ENCODE results near the gene CBY2.

CBY2 gene

GRCh38 chr13:45682494-45683008, 19.6 kb upstream of the CBY2 start:
- no peak for DNase-seq (ENCODE audit: extremely low spot score)
- ChIA-PET CTCF (interaction anchor here (1.3 kb wide), 1 partner anchor 9 kb away, joined by 4 read pairs; no protein-coding TSS in a partner anchor), POLR2A (no interaction called here)
- peak; percentile 63 for TF ChIP-seq PKNOX1 (IDR thresholded peaks at IDR 0.05)
- TF ChIP-seq ARNT (IDR thresholded peaks at IDR 0.05): no peak

- POLR2A ChIA-PET: no interaction called here
- DNase-seq (ENCODE audit: extremely low spot score): peak; percentile 28
- CTCF ChIA-PET: interaction anchor here (0.8 to 1.4 kb wide), 5 partner anchors 13 to 172 kb away, joined by 3 read pairs; partner anchors contain the start of gene CBY2
- TF ChIP-seq ZNF384 (IDR thresholded peaks at IDR 0.05) (no peak), ELF4 (IDR thresholded peaks at IDR 0.05) (no peak), LEF1 (IDR thresholded peaks at IDR 0.05; ENCODE audit: borderline replicate concordance) (no peak), ARNT (IDR thresholded peaks at IDR 0.05) (no peak), PKNOX1 (IDR thresholded peaks at IDR 0.05) (no peak), SUZ12 (IDR thresholded peaks at IDR 0.05) (no peak), NFRKB (IDR thresholded peaks at IDR 0.05) (no peak), HDGF (IDR thresholded peaks at IDR 0.05; ENCODE audit: borderline replicate concordance) (no peak), SP1 (IDR thresholded peaks at IDR 0.05) (no peak)
These were observed 18.4 kb upstream of the CBY2 start for GRCh38 chr13:45683701-45684100.

- TF ChIP-seq SP1 (IDR thresholded peaks at IDR 0.05) (no peak), LEF1 (IDR thresholded peaks at IDR 0.05; ENCODE audit: borderline replicate concordance) (no peak), FOXK2 (IDR thresholded peaks at IDR 0.05) (no peak), FOXA1 (IDR thresholded peaks at IDR 0.05) (no peak), CTBP1 (IDR thresholded peaks at IDR 0.05; ENCODE audit: borderline replicate concordance) (no peak), SUZ12 (IDR thresholded peaks at IDR 0.05) (no peak), ELF4 (IDR thresholded peaks at IDR 0.05) (no peak), ZNF384 (IDR thresholded peaks at IDR 0.05) (no peak), L3MBTL2 (conservative IDR thresholded peaks at IDR 0.05) (no peak), NFRKB (IDR thresholded peaks at IDR 0.05) (no peak)
- CTCF ChIA-PET: no interaction called here
- POLR2A ChIA-PET: no interaction called here
- no peak for DNase-seq (ENCODE audit: extremely low spot score)
These were observed 13.5 kb upstream of the CBY2 start for GRCh38 chr13:45688577-45688976.

- CTCF ChIA-PET: no interaction called here
- DNase-seq (ENCODE audit: extremely low spot score): no peak
- POLR2A ChIA-PET: no interaction called here
- TF ChIP-seq SP1 (IDR thresholded peaks at IDR 0.05): no peak
- TF ChIP-seq LEF1 (IDR thresholded peaks at IDR 0.05; ENCODE audit: borderline replicate concordance): no peak
- no peak for TF ChIP-seq CTBP1 (IDR thresholded peaks at IDR 0.05; ENCODE audit: borderline replicate concordance)
- no peak for TF ChIP-seq NFRKB (IDR thresholded peaks at IDR 0.05)
- no peak for TF ChIP-seq L3MBTL2 (conservative IDR thresholded peaks at IDR 0.05)
- TF ChIP-seq FOXM1 (IDR thresholded peaks at IDR 0.05; ENCODE audit: borderline replicate concordance): no peak
- no peak for TF ChIP-seq HDGF (IDR thresholded peaks at IDR 0.05; ENCODE audit: borderline replicate concordance)
- TF ChIP-seq FOXA1 (IDR thresholded peaks at IDR 0.05): no peak
These were observed 11.5 kb upstream of the CBY2 start for GRCh38 chr13:45690636-45691035.

- TF ChIP-seq PKNOX1 (IDR thresholded peaks at IDR 0.05) (no peak), CTBP1 (IDR thresholded peaks at IDR 0.05; ENCODE audit: borderline replicate concordance) (no peak), LEF1 (IDR thresholded peaks at IDR 0.05; ENCODE audit: borderline replicate concordance) (no peak), ZNF384 (IDR thresholded peaks at IDR 0.05) (no peak), L3MBTL2 (conservative IDR thresholded peaks at IDR 0.05) (no peak), ELF4 (IDR thresholded peaks at IDR 0.05) (no peak), NFRKB (IDR thresholded peaks at IDR 0.05) (no peak), BHLHE40 (IDR thresholded peaks at IDR 0.05; ENCODE audit: borderline replicate concordance) (no peak), SUZ12 (IDR thresholded peaks at IDR 0.05) (no peak), HDGF (IDR thresholded peaks at IDR 0.05; ENCODE audit: borderline replicate concordance) (no peak), FOXA1 (IDR thresholded peaks at IDR 0.05) (no peak), FOXK2 (IDR thresholded peaks at IDR 0.05) (no peak), TARDBP (IDR thresholded peaks at IDR 0.05) (no peak), FOXM1 (IDR thresholded peaks at IDR 0.05; ENCODE audit: borderline replicate concordance) (no peak), ARNT (IDR thresholded peaks at IDR 0.05) (no peak), SP1 (IDR thresholded peaks at IDR 0.05) (no peak)
- no peak for DNase-seq (ENCODE audit: extremely low spot score)
- ChIA-PET POLR2A (no interaction called here), CTCF (interaction anchor here (0.6 to 0.9 kb wide), 2 partner anchors 8 to 444 kb away, joined by 4 to 5 read pairs; no protein-coding TSS in a partner anchor)
These were observed 10.9 kb upstream of the CBY2 start for GRCh38 chr13:45691251-45691650.

GRCh38 chr13:45691667-45692066, 10.5 kb upstream of the CBY2 start:
- ChIA-PET POLR2A (no interaction called here), CTCF (interaction anchor here (0.6 to 0.9 kb wide), 2 partner anchors 9 to 443 kb away, joined by 4 to 5 read pairs; no protein-coding TSS in a partner anchor)
- DNase-seq (ENCODE audit: extremely low spot score): no peak

GRCh38 chr13:45695198-45695730, 6.9 kb upstream of the CBY2 start:
- ChIA-PET CTCF (interaction anchor here (0.7 kb wide), 1 partner anchor 9 kb away, joined by 3 read pairs; no protein-coding TSS in a partner anchor), POLR2A (no interaction called here)
- TF ChIP-seq TARDBP (IDR thresholded peaks at IDR 0.05) (no peak), FOXM1 (IDR thresholded peaks at IDR 0.05; ENCODE audit: borderline replicate concordance) (no peak), ELF4 (IDR thresholded peaks at IDR 0.05) (no peak), FOXA1 (IDR thresholded peaks at IDR 0.05) (no peak), ZNF384 (IDR thresholded peaks at IDR 0.05) (no peak), FOXK2 (IDR thresholded peaks at IDR 0.05) (no peak), LEF1 (IDR thresholded peaks at IDR 0.05; ENCODE audit: borderline replicate concordance) (no peak), SP1 (IDR thresholded peaks at IDR 0.05) (no peak), SUZ12 (IDR thresholded peaks at IDR 0.05) (no peak), NFRKB (IDR thresholded peaks at IDR 0.05) (no peak), L3MBTL2 (conservative IDR thresholded peaks at IDR 0.05) (no peak), PKNOX1 (IDR thresholded peaks at IDR 0.05) (no peak), HDGF (IDR thresholded peaks at IDR 0.05; ENCODE audit: borderline replicate concordance) (no peak), CTBP1 (IDR thresholded peaks at IDR 0.05; ENCODE audit: borderline replicate concordance) (no peak), BHLHE40 (IDR thresholded peaks at IDR 0.05; ENCODE audit: borderline replicate concordance) (no peak), ARNT (IDR thresholded peaks at IDR 0.05) (no peak)
- no peak for DNase-seq (ENCODE audit: extremely low spot score)

More at GRCh38 chr13:45691667-45692066, 10.5 kb upstream of the CBY2 start:
- TF ChIP-seq ARNT (IDR thresholded peaks at IDR 0.05): no peak

Data from HEK293T (cell line).